Astrocyte of the spinal cord (primary cell): ENCODE results near the gene TCF3.

ENCODE experiments used
- DNase-seq: peaks from one replicate; pipeline ENCODE4 v3.0.0; 2011; ENCODE audit warnings: low read depth, low spot score
- H3K4me3 ChIP-seq: 2 replicates; pipeline ENCODE4 v1.5.1; 2011; ENCODE audit warnings: low read depth, mild to moderate bottlenecking, low read length, moderate library complexity
- in situ Hi-C: cut with HindIII; loops from 2 replicates; pipeline ENCODE4 v1.10.0; 2017; ENCODE audit warnings: low sequenced_read_pairs
- TF ChIP-seq, protein P1 (sequence below): IDR thresholded peaks from 2 replicates; pipeline ENCODE4 v1.5.1; 2012; ENCODE audit warnings: low read depth, mild to moderate bottlenecking, low read length, inconsistent platforms

The TCF3 gene

DNA sequence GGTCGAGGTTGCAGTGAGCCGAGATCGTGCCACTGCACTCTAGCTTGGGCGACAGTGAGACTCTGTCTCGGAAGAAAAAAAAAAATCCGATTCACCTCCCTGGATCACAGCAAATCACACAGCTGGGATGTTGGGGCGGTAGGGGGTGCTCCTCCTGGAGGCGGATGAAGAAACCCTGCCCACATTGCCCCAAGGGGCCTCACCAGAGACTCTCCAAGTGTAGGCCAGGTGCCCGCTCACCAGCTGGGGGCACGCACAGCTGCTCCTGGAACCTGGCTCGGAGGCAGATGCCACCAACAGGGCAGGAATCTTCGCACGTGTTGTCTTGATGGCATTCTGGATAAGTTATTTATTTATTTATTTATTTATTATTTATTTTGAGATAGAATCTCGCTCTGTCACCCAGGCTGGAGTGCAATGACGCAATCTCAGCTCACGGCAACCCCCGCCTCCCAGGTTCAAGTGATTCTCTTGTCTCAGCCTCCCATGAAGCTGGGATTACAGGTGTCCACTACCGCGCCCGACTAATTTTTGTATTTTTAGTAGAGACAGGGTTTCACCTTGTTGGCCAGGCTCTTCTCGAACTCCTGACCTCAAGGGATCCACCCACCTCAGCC lies 50.2 kb downstream of the TCF3 start:
- in situ Hi-C loops, result no loop called here
- DNase-seq, result no peak
- no peak overlapping the region for H3K4me3 ChIP-seq
- TF ChIP-seq, protein P1, sequence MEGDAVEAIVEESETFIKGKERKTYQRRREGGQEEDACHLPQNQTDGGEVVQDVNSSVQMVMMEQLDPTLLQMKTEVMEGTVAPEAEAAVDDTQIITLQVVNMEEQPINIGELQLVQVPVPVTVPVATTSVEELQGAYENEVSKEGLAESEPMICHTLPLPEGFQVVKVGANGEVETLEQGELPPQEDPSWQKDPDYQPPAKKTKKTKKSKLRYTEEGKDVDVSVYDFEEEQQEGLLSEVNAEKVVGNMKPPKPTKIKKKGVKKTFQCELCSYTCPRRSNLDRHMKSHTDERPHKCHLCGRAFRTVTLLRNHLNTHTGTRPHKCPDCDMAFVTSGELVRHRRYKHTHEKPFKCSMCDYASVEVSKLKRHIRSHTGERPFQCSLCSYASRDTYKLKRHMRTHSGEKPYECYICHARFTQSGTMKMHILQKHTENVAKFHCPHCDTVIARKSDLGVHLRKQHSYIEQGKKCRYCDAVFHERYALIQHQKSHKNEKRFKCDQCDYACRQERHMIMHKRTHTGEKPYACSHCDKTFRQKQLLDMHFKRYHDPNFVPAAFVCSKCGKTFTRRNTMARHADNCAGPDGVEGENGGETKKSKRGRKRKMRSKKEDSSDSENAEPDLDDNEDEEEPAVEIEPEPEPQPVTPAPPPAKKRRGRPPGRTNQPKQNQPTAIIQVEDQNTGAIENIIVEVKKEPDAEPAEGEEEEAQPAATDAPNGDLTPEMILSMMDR, result no peak

GRCh38 chr19:1601613-1602064 lies 50.8 kb downstream of the TCF3 start:
- no peak for DNase-seq
- in situ Hi-C loops, result no loop called here
- no peak overlapping the region for H3K4me3 ChIP-seq
- TF ChIP-seq, protein P1, result peak; percentile 2

DNA sequence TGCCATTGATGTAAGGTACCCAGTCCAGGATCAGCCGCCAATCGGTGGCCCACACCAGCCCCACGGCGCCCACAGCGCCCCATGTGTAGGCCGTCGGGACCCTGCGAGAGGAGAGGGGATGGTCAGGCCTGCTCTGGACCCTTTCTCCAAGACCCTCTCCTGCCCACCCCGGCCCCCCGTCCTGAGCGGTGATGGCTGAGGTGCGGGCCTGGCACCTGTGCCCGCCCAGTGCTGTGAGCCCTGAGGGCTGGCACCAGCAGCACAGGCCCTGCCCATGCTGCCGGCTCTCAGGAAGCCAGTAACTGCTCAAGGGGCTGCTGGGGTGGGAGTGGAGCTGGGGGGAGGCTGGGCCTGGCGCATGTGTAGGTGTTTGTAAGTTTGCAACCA lies 53.0 kb downstream of the TCF3 start:
- TF ChIP-seq, protein P1, result no peak
- no peak overlapping the region for H3K4me3 ChIP-seq
- in situ Hi-C loops, result no loop called here
- no peak for DNase-seq

DNA sequence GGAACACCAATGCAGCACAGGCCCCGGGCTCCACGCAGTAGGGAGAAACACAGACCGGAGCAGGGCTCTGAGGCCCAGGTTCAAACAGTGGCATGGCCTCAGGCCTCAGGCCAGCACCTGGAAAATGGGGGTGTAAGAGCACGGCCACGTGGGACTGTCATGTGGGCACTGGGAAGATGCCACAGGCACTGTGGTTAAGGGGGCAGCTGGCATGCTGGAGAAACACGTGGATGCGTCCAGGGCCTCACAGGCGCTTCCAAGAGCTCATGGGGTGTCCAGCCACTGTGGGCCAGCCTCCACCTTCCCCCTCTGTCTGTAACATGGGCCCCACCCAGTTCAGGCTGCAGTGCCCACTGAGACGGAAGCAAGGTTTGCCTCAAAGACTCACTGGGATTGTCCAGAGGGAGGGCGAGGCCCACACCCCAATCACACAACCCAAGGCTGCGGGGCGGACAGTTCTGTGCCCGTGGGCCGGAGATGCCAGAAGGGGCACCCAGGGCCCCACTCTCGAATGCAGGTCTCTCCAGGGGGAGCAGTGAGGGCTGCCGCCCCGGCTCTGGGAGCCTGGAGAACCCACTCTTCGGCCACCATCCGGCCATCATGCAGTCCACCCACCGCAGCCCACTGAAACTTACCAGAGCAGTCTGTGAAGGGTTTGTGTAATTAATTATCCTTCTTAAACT lies 53.5 kb downstream of the TCF3 start:
- in situ Hi-C loops, result no loop called here
- DNase-seq, result no peak
- TF ChIP-seq, protein P1, result no peak
- no peak overlapping the region for H3K4me3 ChIP-seq

DNA sequence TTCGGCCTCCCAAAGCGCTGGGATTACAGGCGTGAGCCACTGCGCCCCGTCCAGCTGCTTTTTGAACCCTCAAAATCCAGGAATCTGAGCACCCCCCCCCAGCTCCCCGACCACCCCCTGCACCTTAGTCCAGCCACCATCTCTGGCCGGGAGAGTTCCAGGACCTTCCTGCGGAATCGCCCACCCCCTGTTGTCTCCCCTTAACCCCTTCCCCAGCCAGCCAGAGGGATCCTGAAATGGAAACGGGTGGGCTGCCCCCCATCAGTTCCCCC lies 59.0 kb downstream of the TCF3 start:
- in situ Hi-C loops, result no loop called here
- no peak overlapping the region for H3K4me3 ChIP-seq

GRCh38 chr19:1592755-1593500 lies 59.5 kb downstream of the TCF3 start, which contains the start of gene MBD3:
TSS of gene MBD3 (minus strand) at chr19:1592865. CDS start at chr19:1592631, 234 bp downstream.
- in situ Hi-C loops, result no loop called here
- TF ChIP-seq, protein P1, result no peak
- H3K4me3 ChIP-seq, result peak within 1 kb of the TSS; percentile 85
- peak; percentile 90 for DNase-seq

More for the DNA sequence above, 59.0 kb downstream of the TCF3 start:
- TF ChIP-seq, protein P1, result no peak
- no peak for DNase-seq
